GM19035 (cell line): Measurements from ENCODE around the gene SCG2.
"Not testable (repeated sequence)": the region's sequence is repeated elsewhere in the genome, so short reads cannot be mapped to it uniquely, and the experiment has no call there.

Source experiments
- ATAC-seq: cut with Tn5 transposase; IDR thresholded peaks from one replicate; pipeline ENCODE4 v1.9.1; 2021; ENCODE audit not compliant: unreplicated experiment

SCG2 gene

DNA sequence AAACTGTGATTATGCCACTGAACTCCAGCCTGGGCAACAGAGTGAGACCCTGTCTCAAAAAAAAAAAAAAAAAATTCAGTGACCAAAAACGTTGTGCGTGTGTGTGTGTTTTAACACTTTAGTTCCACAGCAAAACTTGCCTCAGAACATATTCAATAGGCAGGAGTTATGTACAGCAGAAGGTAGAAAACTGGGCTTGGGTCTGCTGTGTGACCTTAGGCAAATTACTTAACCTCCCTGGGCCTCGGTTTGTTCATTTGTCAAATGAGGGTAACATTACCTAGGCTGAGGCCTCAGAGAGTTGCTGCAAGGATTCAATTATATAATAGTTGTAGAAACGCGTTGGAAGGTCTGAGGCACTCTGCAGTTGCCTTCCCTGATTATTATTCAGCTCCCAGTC, 10.3 kb upstream of the SCG2 start:
- no peak for ATAC-seq

DNA sequence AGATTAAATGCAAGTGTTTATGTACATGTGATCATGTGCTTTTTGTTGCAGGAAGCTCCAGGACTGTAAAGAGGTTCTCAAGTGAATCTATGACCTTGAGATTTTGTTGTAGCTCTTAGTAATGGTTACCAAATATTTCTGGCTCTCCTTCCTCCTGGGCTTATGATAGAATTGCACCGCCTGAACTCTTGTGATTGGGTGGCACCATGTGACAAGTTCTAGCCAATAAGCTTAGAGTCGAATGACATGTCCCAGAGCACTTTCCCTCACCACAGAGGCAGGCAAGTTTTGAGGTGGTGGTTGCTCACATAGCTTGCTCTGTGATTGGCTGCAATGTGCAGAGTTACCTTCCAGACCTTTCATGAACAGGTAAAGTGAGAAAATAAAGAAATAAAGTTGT, 8.9 kb upstream of the SCG2 start:
- ATAC-seq = no peak

GRCh38 chr2:223607476-223607875, 5.3 kb upstream of the SCG2 start:
- no peak for ATAC-seq

DNA sequence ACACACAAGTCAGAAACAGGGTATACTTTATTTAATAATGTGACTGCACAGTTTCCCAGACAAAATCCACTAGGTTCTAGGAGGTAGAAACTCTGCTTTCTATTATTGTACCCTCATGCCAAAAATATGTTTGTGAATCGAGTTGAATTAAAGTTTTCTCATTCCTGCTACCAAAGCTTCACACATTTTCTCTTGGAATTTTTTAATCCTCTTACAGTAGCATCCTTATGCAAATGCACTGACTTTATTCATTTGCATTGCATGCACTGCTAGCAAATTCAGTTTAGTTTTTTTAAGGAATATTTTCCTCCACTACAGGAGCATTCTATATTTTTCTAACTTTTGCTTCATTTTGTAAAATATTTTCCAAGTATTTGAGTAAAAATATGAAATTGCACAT, 4.8 kb upstream of the SCG2 start:
- ATAC-seq = no peak

- ATAC-seq = no peak
Measured at GRCh38 chr2:223604231-223604630, 2.1 kb upstream of the SCG2 start.

GRCh38 chr2:223602972-223603371, 811 bp upstream of the SCG2 start:
- ATAC-seq = no peak

DNA sequence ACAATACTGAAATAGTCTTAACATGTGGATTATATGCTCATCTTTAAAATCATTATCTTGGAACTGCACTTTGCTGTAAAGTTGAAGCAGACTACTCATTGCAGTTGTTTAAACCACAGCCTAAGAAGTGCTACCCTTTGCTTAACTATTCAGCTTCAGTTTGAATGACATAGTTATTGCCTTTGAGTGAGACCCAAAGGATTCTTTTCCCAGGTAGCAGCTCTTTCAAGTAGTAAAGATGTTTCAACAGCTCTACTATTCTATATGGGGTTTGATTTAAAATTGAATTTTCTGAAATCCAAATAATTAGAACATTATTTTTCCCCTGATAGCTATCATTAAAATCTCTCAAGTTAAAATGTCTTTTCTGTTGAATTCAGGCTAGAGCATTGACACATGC, 1.1 kb downstream of the SCG2 start:
- no peak for ATAC-seq

GRCh38 chr2:223599640-223600380, 2.4 kb downstream of the SCG2 start:
- no peak for ATAC-seq

GRCh38 chr2:223598994-223599639, 3.0 kb downstream of the SCG2 start:
- ATAC-seq = no peak

DNA sequence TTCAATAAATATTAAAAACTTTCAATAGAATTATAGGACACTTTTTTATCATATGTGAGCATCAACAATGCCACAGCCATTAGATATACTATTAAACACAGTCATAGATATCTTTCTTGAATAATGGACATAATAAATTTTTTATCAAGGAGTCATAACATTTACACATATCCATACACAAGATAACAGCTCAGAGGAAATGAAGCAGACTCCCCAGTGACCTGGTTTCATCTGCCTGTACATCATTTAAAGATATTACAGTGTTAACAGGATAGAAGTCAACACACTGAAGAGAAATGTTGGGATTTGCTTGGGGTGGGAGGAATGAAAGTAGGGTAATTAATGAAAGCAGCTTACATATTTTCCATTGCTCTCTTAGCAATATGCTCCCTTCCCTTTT, 5.1 kb downstream of the SCG2 start:
- no peak for ATAC-seq

DNA sequence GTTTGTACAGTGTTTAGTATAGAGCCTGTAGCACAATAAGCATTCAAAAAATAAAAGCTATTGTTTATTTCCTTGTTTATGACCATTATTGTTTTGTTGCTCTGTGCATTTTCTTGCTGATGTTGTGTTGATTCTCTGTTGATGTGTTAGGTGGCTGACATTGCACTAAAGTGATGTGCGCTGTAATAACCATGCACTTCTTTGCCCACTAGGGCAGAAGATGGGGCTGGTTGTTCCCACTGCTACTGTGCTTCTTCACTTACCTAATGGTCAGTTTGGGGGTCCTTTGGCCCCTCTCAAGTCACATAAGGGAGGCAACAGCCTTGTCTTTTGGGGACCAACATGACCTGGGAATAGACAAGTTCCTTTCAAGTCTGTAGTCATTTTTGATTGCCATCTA, 6.0 kb downstream of the SCG2 start:
- ATAC-seq = no peak

GRCh38 chr2:223594831-223595230, 7.3 kb downstream of the SCG2 start:
- ATAC-seq = no peak

DNA sequence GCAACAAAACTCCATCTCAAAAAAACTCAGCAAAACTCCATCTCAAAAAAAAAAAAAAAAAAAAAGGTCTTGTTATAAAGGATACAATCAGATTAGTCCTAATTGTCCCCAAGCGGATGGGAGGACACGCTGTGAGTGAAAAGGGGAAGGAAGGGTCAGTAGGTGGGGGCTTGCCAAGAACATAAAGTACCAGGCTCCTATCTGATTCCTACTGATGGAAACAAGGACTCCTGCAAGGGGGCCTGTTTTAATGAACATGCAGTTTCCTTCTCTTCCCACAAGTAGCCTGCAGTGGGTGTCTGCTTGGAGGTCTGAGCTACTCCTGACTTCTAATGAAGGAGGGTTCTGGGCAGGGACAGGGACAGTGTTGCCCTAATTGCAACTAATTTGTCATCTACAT, 7.9 kb downstream of the SCG2 start:
- no peak for ATAC-seq

- ATAC-seq = not testable (repeated sequence)
Measured at GRCh38 chr2:223592689-223593088, 9.5 kb downstream of the SCG2 start.

GRCh38 chr2:223591596-223591995, 10.6 kb downstream of the SCG2 start:
- ATAC-seq = no peak

GRCh38 chr2:223590964-223591363, 11.2 kb downstream of the SCG2 start:
- ATAC-seq = no peak

- no peak for ATAC-seq
Measured at GRCh38 chr2:223589901-223590300, 12.3 kb downstream of the SCG2 start.

DNA sequence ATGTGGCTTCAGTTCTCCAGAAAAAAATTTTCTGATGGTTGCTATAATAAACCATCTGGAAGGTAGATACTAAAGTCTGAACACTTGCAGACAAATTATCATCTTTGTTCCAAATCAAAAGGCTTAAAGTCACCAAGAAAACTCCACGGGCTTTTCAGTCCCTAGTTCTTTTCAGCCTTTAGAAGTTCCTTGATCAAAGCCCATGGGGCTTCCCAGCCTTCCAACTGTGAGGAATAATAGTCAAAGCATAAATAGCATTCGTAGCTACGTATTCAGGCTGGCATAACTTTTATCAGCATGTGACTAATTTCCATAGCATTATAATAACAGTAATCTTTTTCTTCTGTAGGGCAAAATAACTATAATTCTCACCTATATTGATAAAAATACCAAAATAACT, 13.9 kb downstream of the SCG2 start:
- ATAC-seq = no peak

- ATAC-seq = no peak
Measured at GRCh38 chr2:223587301-223587700, 14.9 kb downstream of the SCG2 start.

GRCh38 chr2:223586261-223586660, 15.9 kb downstream of the SCG2 start:
- no peak for ATAC-seq

DNA sequence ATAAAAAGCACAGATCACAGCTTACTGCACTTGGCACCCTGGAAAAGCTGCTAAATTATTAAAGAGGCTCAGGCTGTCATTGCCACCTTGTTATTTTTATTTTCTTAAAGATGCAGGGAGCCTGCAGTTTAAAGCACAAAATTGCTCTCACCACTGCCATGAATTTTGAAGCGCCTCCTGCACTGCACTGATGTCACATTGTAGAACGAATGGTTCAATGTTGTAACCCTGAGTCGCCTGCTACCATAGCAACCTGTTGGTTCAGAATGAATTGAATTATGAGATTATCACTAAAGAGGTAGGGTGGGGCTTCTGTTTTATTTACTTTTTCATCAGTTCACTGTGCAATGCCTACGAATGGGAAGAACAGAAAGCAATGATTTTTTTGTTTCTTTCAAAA, 16.5 kb downstream of the SCG2 start:
- no peak for ATAC-seq

- no peak for ATAC-seq
Measured at GRCh38 chr2:223582001-223582400, 20.2 kb downstream of the SCG2 start.

DNA sequence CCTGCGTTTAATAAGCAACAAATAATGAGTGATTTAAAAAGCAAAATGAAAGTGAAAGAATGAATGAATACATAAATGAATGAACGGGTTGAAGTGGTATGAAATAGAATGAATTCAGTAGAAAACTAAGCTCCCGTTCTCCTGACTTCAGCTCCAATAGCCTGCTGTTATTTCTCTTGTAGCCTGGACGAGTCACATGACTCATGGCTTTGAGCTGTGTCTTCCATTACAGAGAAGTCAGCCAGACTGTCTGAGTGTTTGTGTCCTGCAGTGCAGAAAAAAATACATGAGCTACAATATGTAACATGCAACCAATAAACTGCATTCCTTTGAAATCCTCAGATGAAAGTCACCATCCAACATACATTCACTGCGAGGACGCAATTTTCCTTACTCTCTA, 21.2 kb downstream of the SCG2 start:
- ATAC-seq = no peak
